ENCODE results near the gene AIFM3. TPM values are rescaled to one million over a fixed set of nuclear protein-coding genes. Genes with fewer than 3 reads are reported as not detected.

The AIFM3 gene
- total and polyA plus RNA-seq, 2 of the 4 experiments (the other 2 are of a cell fraction) = 0.09 to 0.18 TPM

DNA sequence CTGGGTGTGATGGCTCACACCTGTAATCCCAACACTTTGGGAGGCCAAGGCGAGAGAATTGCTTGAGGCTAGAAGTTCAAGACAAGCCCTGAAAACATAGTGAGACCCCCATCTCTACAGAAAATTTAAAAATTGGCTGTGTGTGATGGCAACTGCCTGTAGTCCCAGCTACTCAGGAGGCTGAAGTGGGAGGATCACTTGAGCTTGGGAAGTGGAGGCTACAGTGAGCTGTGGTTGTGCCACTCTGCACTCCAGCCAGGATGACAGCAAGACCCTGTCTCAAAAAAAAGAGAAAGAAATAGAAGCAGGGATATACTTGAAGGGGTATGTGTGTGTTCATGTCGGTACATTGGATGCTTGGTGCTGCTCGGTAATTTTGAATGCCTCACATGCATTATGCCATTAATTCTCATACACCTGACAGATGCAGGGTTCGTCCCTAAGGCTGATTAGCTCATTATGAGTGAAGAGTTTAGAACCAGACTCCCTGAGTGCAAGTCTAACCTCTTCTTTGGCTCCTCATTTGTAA, 35.9 kb upstream of the AIFM3 start:
- no TSS peak for BruUV-seq (replicated peaks)
- Histone ChIP-seq H3K79me1 (ENCODE audit: low read depth in 1 of 2, low read length in 2 of 2) (peaks cover 12 to 67% of the 10 kb centered on the region in 2 experiments), H2BK5ac (ENCODE audit: low read depth, low read length, poor library complexity, severe bottlenecking) (no peak overlapping the region), H3K14ac (replicated peaks; ENCODE audit: low read depth, low read length) (no peak overlapping the region), H3K9me1 (ENCODE audit: insufficient read depth, low read length) (peaks cover 20% of the 10 kb centered on the region), H3K27me3 (ENCODE audit: control insufficient read depth, insufficient read depth, low read length) (no peaks in the 10 kb centered on the region), H2BK20ac (ENCODE audit: low read depth, low read length) (no peak overlapping the region), H2AK5ac (ENCODE audit: low read depth, low read length) (no peak overlapping the region), H3K4me1 (ENCODE audit: control insufficient read depth, insufficient read depth, low read length) (peaks cover 3% of the 10 kb centered on the region), H3K36me3 (ENCODE audit: control insufficient read depth, insufficient read depth, low read length) (peaks cover 15% of the 10 kb centered on the region), H3K18ac (ENCODE audit: low read depth, low read length) (no peak overlapping the region), H3K56ac (ENCODE audit: extremely low read depth, insufficient read depth, low read length) (no peak overlapping the region), H3K4ac (ENCODE audit: low read depth, low read length) (no peak overlapping the region), H2BK120ac (ENCODE audit: low read depth, low read length) (no peak overlapping the region), H3K9ac (ENCODE audit: low read depth, low read length) (no peak overlapping the region), H4K20me1 (ENCODE audit: insufficient read depth, low read length) (peaks cover 96% of the 10 kb centered on the region), H2BK15ac (ENCODE audit: low read depth, low read length) (no peak overlapping the region), H3K23ac (ENCODE audit: low read depth, low read length) (peak overlapping the region; percentile 24; the same call in 1 of the 2 replicates), H3K27ac (ENCODE audit: insufficient read depth, low read length) (no peak overlapping the region), H4K8ac (ENCODE audit: low read depth in 2 of 2, low read length in 2 of 2) (no peak overlapping the region), H3K9me3 (ENCODE audit: control insufficient read depth, insufficient read depth, low read length) (no peaks in the 10 kb centered on the region), H2AK9ac (replicated peaks; ENCODE audit: low read depth, low read length, poor library complexity) (no peak overlapping the region), H4K91ac (ENCODE audit: insufficient read depth, low read depth, low read length) (no peak overlapping the region), H3K4me3 (ENCODE audit: insufficient read depth, low read depth, low read length) (no peak overlapping the region), H3K4me2 (ENCODE audit: low read depth, low read length) (no peak overlapping the region), H2AFZ (replicated peaks; ENCODE audit: low read length, poor library complexity) (no peak overlapping the region), H4K5ac (ENCODE audit: low read depth, low read length) (no peak overlapping the region)
- POLR2A ChIA-PET (ENCODE audit: unreplicated experiment) = no interaction called here
- DNase-seq (no peak), ATAC-seq (ENCODE audit: low read depth) (no peak)
- no CpG with 5 or more reads among the region's 4 CpGs for WGBS, 2 experiments (ENCODE audit: extremely low coverage in 2 of 2, insufficient read length in 1 of 2)
- dilution Hi-C loops (cut with HindIII; ENCODE audit: low sequenced_read_pairs, unreplicated experiment) (no loop called here), intact Hi-C loops (cut with micrococcal nuclease) (no loop called here), in situ Hi-C loops (cut with MboI; ENCODE audit: low sequenced_read_pairs) (no loop called here)
- TF ChIP-seq RFX5 (IDR thresholded peaks at IDR 0.05; ENCODE audit: low read depth, low read length) (no peak), MAFK (IDR thresholded peaks at IDR 0.05; ENCODE audit: low read depth, low read length) (no peak), BHLHE40 (IDR thresholded peaks at IDR 0.05; ENCODE audit: low read depth, low read length) (no peak)
- CTCF ChIA-PET = interaction anchor here (1.1 kb wide), 1 partner anchor 14 kb away, joined by 6 read pairs; the partner anchor contains the start of gene CRKL

All from IMR-90 (cell line).